ENCODE results near the gene CHCHD2. TPM values are rescaled to one million over a fixed set of nuclear protein-coding genes. Genes with fewer than 3 reads are reported as not detected.

CHCHD2 gene
- total and polyA plus RNA-seq, 2 of the 13 experiments (the other 11 are each of a cell fraction or from before 2014, with no cell fraction given) = 330 to 572 TPM

DNA sequence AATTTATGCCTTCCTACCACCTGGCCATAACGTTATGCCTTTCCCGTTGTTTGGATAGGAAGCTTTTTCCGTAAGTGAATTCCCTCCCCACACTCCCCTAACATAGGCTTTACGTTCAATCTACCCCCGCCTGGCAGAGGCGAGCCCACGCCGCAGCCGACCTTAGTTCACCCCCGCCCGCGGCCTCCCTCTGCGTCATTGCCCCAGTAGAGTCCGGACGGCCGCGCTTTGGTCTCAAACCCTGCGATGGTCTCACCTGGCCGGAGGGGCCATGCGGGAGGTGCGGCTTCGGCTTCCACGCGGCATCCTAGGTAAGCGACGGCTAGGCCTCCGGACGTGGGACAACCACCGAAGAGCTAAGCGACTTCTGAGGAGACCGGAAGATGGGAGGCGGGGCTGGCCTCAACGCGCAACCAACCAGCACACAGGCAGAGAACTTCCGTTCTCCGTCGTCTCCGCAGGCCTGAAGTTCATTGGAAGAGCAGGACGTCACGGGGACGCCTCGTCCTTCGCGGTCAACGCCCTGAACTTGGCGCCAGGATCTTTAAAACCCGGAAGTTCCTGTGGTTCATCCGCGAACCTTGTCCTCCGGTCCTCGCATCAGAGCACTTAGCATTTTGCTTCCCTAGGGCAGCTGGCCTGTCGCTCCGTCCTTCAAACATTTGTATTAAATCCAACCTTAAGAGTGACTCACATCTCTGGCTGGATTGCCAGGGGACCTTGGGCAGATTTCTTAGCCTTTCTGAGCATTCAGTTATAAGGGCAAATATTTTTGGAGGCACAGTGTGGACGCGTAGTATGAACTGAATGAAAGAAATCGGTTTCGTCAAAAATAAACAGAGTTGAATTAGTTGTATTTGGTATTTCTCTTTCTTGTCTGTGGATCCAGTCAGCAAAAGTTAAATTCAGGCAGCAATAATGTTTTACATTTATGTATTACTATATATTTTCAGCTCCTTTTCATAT lies at the start of gene CHCHD2 (continued):
- TF ChIP-seq, protein P1, sequence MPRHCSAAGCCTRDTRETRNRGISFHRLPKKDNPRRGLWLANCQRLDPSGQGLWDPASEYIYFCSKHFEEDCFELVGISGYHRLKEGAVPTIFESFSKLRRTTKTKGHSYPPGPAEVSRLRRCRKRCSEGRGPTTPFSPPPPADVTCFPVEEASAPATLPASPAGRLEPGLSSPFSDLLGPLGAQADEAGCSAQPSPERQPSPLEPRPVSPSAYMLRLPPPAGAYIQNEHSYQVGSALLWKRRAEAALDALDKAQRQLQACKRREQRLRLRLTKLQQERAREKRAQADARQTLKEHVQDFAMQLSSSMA (CRISPR knock-in tag; IDR thresholded peaks at IDR 0.05) = no peak
- TF ChIP-seq, protein P2, sequence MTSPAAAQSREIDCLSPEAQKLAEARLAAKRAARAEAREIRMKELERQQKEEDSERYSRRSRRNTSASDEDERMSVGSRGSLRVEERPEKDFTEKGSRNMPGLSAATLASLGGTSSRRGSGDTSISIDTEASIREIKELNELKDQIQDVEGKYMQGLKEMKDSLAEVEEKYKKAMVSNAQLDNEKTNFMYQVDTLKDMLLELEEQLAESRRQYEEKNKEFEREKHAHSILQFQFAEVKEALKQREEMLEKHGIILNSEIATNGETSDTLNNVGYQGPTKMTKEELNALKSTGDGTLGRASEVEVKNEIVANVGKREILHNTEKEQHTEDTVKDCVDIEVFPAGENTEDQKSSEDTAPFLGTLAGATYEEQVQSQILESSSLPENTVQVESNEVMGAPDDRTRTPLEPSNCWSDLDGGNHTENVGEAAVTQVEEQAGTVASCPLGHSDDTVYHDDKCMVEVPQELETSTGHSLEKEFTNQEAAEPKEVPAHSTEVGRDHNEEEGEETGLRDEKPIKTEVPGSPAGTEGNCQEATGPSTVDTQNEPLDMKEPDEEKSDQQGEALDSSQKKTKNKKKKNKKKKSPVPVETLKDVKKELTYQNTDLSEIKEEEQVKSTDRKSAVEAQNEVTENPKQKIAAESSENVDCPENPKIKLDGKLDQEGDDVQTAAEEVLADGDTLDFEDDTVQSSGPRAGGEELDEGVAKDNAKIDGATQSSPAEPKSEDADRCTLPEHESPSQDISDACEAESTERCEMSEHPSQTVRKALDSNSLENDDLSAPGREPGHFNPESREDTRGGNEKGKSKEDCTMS (CRISPR knock-in tag; conservative IDR thresholded peaks at IDR 0.05) = no peak
- peak; percentile 75; the same call in 1 of the 2 replicates for TF ChIP-seq SIN3A (IDR thresholded peaks at IDR 0.05; ENCODE audit: borderline replicate concordance, low read depth, low read length)
- no peak for TF ChIP-seq ZC3H4 (CRISPR knock-in tag; IDR thresholded peaks at IDR 0.05; ENCODE audit: borderline replicate concordance)
- peak; percentile 60; the same call in 1 of the 2 replicates for TF ChIP-seq ZNF33B (CRISPR knock-in tag; IDR thresholded peaks at IDR 0.05)
- no peak for TF ChIP-seq FOXA1 (IDR thresholded peaks at IDR 0.05)
- no peak for TF ChIP-seq FOXA1 (CRISPR knock-in tag; IDR thresholded peaks at IDR 0.05)
- TF ChIP-seq KLF6 (CRISPR knock-in tag; IDR thresholded peaks at IDR 0.05) = peak; percentile 54; the same call in 1 of the 2 replicates
- TF ChIP-seq ZSCAN21 (CRISPR knock-in tag; IDR thresholded peaks at IDR 0.05; ENCODE audit: borderline replicate concordance) = peak; percentile 73; the same call in 1 of the 2 replicates
- TF ChIP-seq RORA (CRISPR knock-in tag; IDR thresholded peaks at IDR 0.05) = no peak
- TF ChIP-seq, protein P3, sequence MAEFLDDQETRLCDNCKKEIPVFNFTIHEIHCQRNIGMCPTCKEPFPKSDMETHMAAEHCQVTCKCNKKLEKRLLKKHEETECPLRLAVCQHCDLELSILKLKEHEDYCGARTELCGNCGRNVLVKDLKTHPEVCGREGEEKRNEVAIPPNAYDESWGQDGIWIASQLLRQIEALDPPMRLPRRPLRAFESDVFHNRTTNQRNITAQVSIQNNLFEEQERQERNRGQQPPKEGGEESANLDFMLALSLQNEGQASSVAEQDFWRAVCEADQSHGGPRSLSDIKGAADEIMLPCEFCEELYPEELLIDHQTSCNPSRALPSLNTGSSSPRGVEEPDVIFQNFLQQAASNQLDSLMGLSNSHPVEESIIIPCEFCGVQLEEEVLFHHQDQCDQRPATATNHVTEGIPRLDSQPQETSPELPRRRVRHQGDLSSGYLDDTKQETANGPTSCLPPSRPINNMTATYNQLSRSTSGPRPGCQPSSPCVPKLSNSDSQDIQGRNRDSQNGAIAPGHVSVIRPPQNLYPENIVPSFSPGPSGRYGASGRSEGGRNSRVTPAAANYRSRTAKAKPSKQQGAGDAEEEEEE (CRISPR knock-in tag; IDR thresholded peaks at IDR 0.05; ENCODE audit: borderline replicate concordance) = 0 out of 2 replicates have a peak, but pooled peaks have one; percentile 43
- TF ChIP-seq ZNF792 (CRISPR knock-in tag; IDR thresholded peaks at IDR 0.05) = 0 out of 2 replicates have a peak, but pooled peaks have one; percentile 51
- TF ChIP-seq MAZ (IDR thresholded peaks at IDR 0.05; ENCODE audit: borderline replicate concordance, low read depth, low read length) = no peak
- TF ChIP-seq MAZ (CRISPR knock-in tag; IDR thresholded peaks at IDR 0.05; ENCODE audit: low read depth) = peak; percentile 72
- no peak for TF ChIP-seq NFRKB (IDR thresholded peaks at IDR 0.05)
- TF ChIP-seq ZSCAN12 (CRISPR knock-in tag; IDR thresholded peaks at IDR 0.05) = 0 out of 2 replicates have a peak, but pooled peaks have one; percentile 30
- TF ChIP-seq ZNF20 (CRISPR knock-in tag; IDR thresholded peaks at IDR 0.05) = no peak
- TF ChIP-seq MXI1 (IDR thresholded peaks at IDR 0.05; ENCODE audit: borderline replicate concordance, low read depth, low read length) = peak; percentile 56; the same call in 1 of the 3 replicates
- TF ChIP-seq MBD4 (IDR thresholded peaks at IDR 0.05; ENCODE audit: borderline replicate concordance, low read length) = no peak
- TF ChIP-seq ZFYVE20 (CRISPR knock-in tag; IDR thresholded peaks at IDR 0.05; ENCODE audit: borderline replicate concordance, low read depth) = no peak
- TF ChIP-seq ZNF891 (CRISPR knock-in tag; IDR thresholded peaks at IDR 0.05) = peak; percentile 97
- no peak; the same call in none of the 2 replicates for TF ChIP-seq ERF (CRISPR knock-in tag; IDR thresholded peaks at IDR 0.05)
- no peak for TF ChIP-seq ZNF569 (CRISPR knock-in tag; IDR thresholded peaks at IDR 0.05; ENCODE audit: borderline replicate concordance)
- peak; percentile 70; the same call in 1 of the 2 replicates for TF ChIP-seq TSC22D2 (CRISPR knock-in tag; IDR thresholded peaks at IDR 0.05; ENCODE audit: borderline replicate concordance)
- TF ChIP-seq ZZZ3 (CRISPR knock-in tag; IDR thresholded peaks at IDR 0.05; ENCODE audit: borderline replicate concordance) = peak; percentile 60; the same call in 1 of the 2 replicates

Measured in HepG2 (cell line).